Fibroblast of lung (primary cell): ENCODE results near the gene PKD1. TPM values are rescaled to one million over a fixed set of nuclear protein-coding genes. Genes with fewer than 3 reads are reported as not detected.

Experiments
- DNase-seq, 2 donors: peaks; one replicate each; pipeline versions ENCODE4 v3.0.0 to v3.0.0-alpha.2; 2010; ENCODE audit warnings: low read depth in 2 of 2
- H2AFZ ChIP-seq: 2 replicates; pipeline ENCODE4 v1.5.1; 2012; ENCODE audit warnings: low read length, control low read depth, inconsistent platforms
- H3K27ac ChIP-seq: 2 replicates; pipeline ENCODE4 v1.5.1; 2011; ENCODE audit warnings: low read length, control low read depth; ENCODE audit not compliant: insufficient read depth
- H3K27me3 ChIP-seq: 2 replicates; pipeline ENCODE4 v1.5.1; 2011; ENCODE audit warnings: mild to moderate bottlenecking, low read length; ENCODE audit not compliant: control insufficient read depth, insufficient read depth
- H3K36me3 ChIP-seq: 2 replicates; pipeline ENCODE4 v1.5.1; 2011; ENCODE audit warnings: low read length; ENCODE audit not compliant: control insufficient read depth, insufficient read depth
- H3K4me1 ChIP-seq: 2 replicates; pipeline ENCODE4 v1.5.1; 2011; ENCODE audit warnings: low read length; ENCODE audit not compliant: control insufficient read depth, insufficient read depth; ENCODE audit errors: extremely low read depth
- H3K4me2 ChIP-seq: 2 replicates; pipeline ENCODE4 v1.5.1; 2011; ENCODE audit warnings: low read length, control low read depth; ENCODE audit not compliant: insufficient read depth; ENCODE audit errors: extremely low read depth
- H3K4me3 ChIP-seq, 4 experiments: fragments of 200-600 bp in 1 of 4; sonication (generic) in 1 of 4; replicated peaks in 1 of 4; 2 replicates each; pipeline ENCODE4 v1.5.1; 2011 to 2016; ENCODE audit warnings: low read length in 4 of 4, low read depth in 3 of 4, mild to moderate bottlenecking in 3 of 4, control low read depth in 2 of 4, inconsistent platforms in 1 of 4, mixed read lengths in 1 of 4; ENCODE audit not compliant: insufficient read depth in 1 of 4; ENCODE audit errors: control extremely low read depth in 1 of 4
- H3K79me2 ChIP-seq: 2 replicates; pipeline ENCODE4 v1.5.1; 2012; ENCODE audit warnings: mild to moderate bottlenecking, low read length, inconsistent platforms; ENCODE audit not compliant: control insufficient read depth, insufficient read depth
- H3K9ac ChIP-seq: 2 replicates; pipeline ENCODE4 v1.5.1; 2011; ENCODE audit warnings: mild to moderate bottlenecking, low read length, control low read depth; ENCODE audit not compliant: insufficient read depth
- H3K9me3 ChIP-seq: 2 replicates; pipeline ENCODE4 v1.5.1; 2012; ENCODE audit warnings: low read depth, low read length; ENCODE audit not compliant: control insufficient read depth, insufficient read depth
- H4K20me1 ChIP-seq: 2 replicates; pipeline ENCODE4 v1.5.1; 2011; ENCODE audit warnings: low read length; ENCODE audit not compliant: control insufficient read depth, insufficient read depth; ENCODE audit errors: extremely low read depth
- EZH2 ChIP-seq: IDR thresholded peaks from 2 replicates; pipeline ENCODE4 v1.5.1; 2012; ENCODE audit warnings: low read length, control low read depth, mild to moderate bottlenecking; ENCODE audit errors: missing control alignments
- polyA plus RNA-seq, 2 donors: library from polyadenylated mRNA; depleted of rRNA in 1 of 2; stranded (reverse) in 1 of 2; unstranded in 1 of 2; fragments of >200 nt; gene quantifications; 2 replicates each; pipeline ENCODE4 v1.2.1, GENCODE V29; 2011 to 2012; ENCODE audit warnings: missing spikeins in 1 of 2
- total RNA-seq: library from RNA; depleted of rRNA; stranded (reverse); fragments of >200 nt; gene quantifications from 2 replicates; pipeline ENCODE4 v1.2.1, GENCODE V29; 2014
- TF ChIP-seq, protein P1 (sequence below), 2 donors: IDR thresholded peaks in 1 of 2; conservative IDR thresholded peaks in 1 of 2; 1 replicate in 1 of 2; 2 replicates in 1 of 2; pipeline ENCODE4 v1.5.1; 2011 to 2012; ENCODE audit warnings: low read length in 2 of 2, control low read depth in 1 of 2, inconsistent platforms in 1 of 2, low read depth in 1 of 2, mild to moderate bottlenecking in 1 of 2

The PKD1 gene
- total and polyA plus RNA-seq, 2 donors (not counting 1 experiment from before 2014, with no cell fraction given): 16.3 to 199 TPM

GRCh38 chr16:2079991-2080390, 55.7 kb downstream of the PKD1 start:
- no peaks in the 10 kb centered on the region for H4K20me1 ChIP-seq
- H3K36me3 ChIP-seq: peaks cover 48% of the 10 kb centered on the region
- TF ChIP-seq, protein P1, sequence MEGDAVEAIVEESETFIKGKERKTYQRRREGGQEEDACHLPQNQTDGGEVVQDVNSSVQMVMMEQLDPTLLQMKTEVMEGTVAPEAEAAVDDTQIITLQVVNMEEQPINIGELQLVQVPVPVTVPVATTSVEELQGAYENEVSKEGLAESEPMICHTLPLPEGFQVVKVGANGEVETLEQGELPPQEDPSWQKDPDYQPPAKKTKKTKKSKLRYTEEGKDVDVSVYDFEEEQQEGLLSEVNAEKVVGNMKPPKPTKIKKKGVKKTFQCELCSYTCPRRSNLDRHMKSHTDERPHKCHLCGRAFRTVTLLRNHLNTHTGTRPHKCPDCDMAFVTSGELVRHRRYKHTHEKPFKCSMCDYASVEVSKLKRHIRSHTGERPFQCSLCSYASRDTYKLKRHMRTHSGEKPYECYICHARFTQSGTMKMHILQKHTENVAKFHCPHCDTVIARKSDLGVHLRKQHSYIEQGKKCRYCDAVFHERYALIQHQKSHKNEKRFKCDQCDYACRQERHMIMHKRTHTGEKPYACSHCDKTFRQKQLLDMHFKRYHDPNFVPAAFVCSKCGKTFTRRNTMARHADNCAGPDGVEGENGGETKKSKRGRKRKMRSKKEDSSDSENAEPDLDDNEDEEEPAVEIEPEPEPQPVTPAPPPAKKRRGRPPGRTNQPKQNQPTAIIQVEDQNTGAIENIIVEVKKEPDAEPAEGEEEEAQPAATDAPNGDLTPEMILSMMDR (conservative IDR thresholded peaks at IDR 0.05 in 1 of 2, IDR thresholded peaks at IDR 0.05 in 1 of 2; ENCODE audit: low read depth in 1 of 2, low read length in 2 of 2): no peak
- no peak for TF ChIP-seq EZH2
- no peak overlapping the region for H3K4me2 ChIP-seq
- H3K4me1 ChIP-seq: peaks cover 6% of the 10 kb centered on the region
- no peak overlapping the region for H3K9ac ChIP-seq
- no peak for DNase-seq
- H2AFZ ChIP-seq: no peak overlapping the region
- no peaks in the 10 kb centered on the region for H3K9me3 ChIP-seq
- no peak overlapping the region for H3K4me3 ChIP-seq
- H3K27ac ChIP-seq: no peak overlapping the region
- no peaks in the 10 kb centered on the region for H3K27me3 ChIP-seq
- H3K79me2 ChIP-seq: no peaks in the 10 kb centered on the region

GRCh38 chr16:2079311-2079800, 56.3 kb downstream of the PKD1 start:
- Histone ChIP-seq H2AFZ (no peak overlapping the region), H3K27me3 (no peaks in the 10 kb centered on the region), H3K9me3 (no peaks in the 10 kb centered on the region), H3K4me3 (no peak overlapping the region), H3K79me2 (no peaks in the 10 kb centered on the region), H3K36me3 (peaks cover 45% of the 10 kb centered on the region), H3K4me1 (peaks cover 6% of the 10 kb centered on the region), H3K4me2 (no peak overlapping the region), H3K9ac (no peak overlapping the region), H3K27ac (no peak overlapping the region), H4K20me1 (no peaks in the 10 kb centered on the region)
- no peak for TF ChIP-seq EZH2
- TF ChIP-seq, protein P1 (conservative IDR thresholded peaks at IDR 0.05 in 1 of 2, IDR thresholded peaks at IDR 0.05 in 1 of 2; ENCODE audit: low read depth in 1 of 2, low read length in 2 of 2): no peak
- DNase-seq: no peak

GRCh38 chr16:2078691-2079090, 57.0 kb downstream of the PKD1 start:
- DNase-seq: no peak
- Histone ChIP-seq H3K9me3 (no peaks in the 10 kb centered on the region), H3K4me3 (no peak overlapping the region), H2AFZ (no peak overlapping the region), H3K27ac (no peak overlapping the region), H3K9ac (no peak overlapping the region), H3K4me2 (no peak overlapping the region), H3K36me3 (peaks cover 43% of the 10 kb centered on the region), H4K20me1 (no peaks in the 10 kb centered on the region), H3K27me3 (no peaks in the 10 kb centered on the region), H3K79me2 (no peaks in the 10 kb centered on the region), H3K4me1 (peaks cover 6% of the 10 kb centered on the region)
- TF ChIP-seq, protein P1 (conservative IDR thresholded peaks at IDR 0.05 in 1 of 2, IDR thresholded peaks at IDR 0.05 in 1 of 2; ENCODE audit: low read depth in 1 of 2, low read length in 2 of 2): no peak
- TF ChIP-seq EZH2: no peak
